IMR-90 (cell line): ENCODE measurements around the gene TBC1D3B. TPM values are rescaled to one million over a fixed set of nuclear protein-coding genes. Genes with fewer than 3 reads are reported as not detected.

Source experiments
- ATAC-seq: fragments of 200-7000 bp; cut with Tn5 transposase; 2 replicates; pipeline ENCODE4 v1.9.1; 2020; ENCODE audit warnings: low read depth, mild to moderate bottlenecking, moderate library complexity
- BruUV-seq: library from RNA; stranded (reverse); fragments of 400-500 nt; replicated peaks from 2 replicates; lab custom pipeline; 2021; lab: Mats Ljungman, UMichigan
- CTCF ChIA-PET: fragments of 300-600 bp; formaldehyde crosslinking; extraction: SDS; loops from one replicate; lab custom pipeline; 2021; ENCODE audit warnings: antibody characterized with exemption; lab: Yijun Ruan, JAX
- POLR2A ChIA-PET: fragments of 300-600 bp; sonication (Branson Sonifier 250); formaldehyde crosslinking; loops from one replicate; lab custom pipeline; 2022; ENCODE audit warnings: antibody characterized with exemption; ENCODE audit not compliant: unreplicated experiment; lab: Charles Lee
- DNase-seq: peaks from one replicate; pipeline ENCODE4 v3.0.0; 2013
- H2AFZ ChIP-seq: replicated peaks from 2 replicates; pipeline ENCODE3; 2013; ENCODE audit warnings: low read length, mild to moderate bottlenecking; ENCODE audit not compliant: poor library complexity
- H2AK5ac ChIP-seq: 2 replicates; pipeline ENCODE4 v1.6.1; 2013; ENCODE audit warnings: low read depth, low read length, inconsistent platforms
- H2AK9ac ChIP-seq: replicated peaks from 2 replicates; pipeline ENCODE3; 2013; ENCODE audit warnings: mild to moderate bottlenecking, low read depth, low read length, moderate library complexity; ENCODE audit not compliant: poor library complexity
- H2BK120ac ChIP-seq: 2 replicates; pipeline ENCODE4 v1.6.1; 2013; ENCODE audit warnings: low read depth, low read length, inconsistent platforms
- H2BK15ac ChIP-seq: 3 replicates; pipeline ENCODE4 v1.6.1; 2013; ENCODE audit warnings: low read depth, low read length, inconsistent platforms
- H2BK20ac ChIP-seq: 2 replicates; pipeline ENCODE4 v1.6.1; 2013; ENCODE audit warnings: low read depth, mild to moderate bottlenecking, inconsistent platforms, low read length, moderate library complexity
- H2BK5ac ChIP-seq: 2 replicates; pipeline ENCODE4 v1.6.1; 2013; ENCODE audit warnings: mild to moderate bottlenecking, low read depth, low read length, inconsistent platforms; ENCODE audit not compliant: poor library complexity, severe bottlenecking
- H3K14ac ChIP-seq: replicated peaks from 2 replicates; pipeline ENCODE4 v1.6.1; 2013; ENCODE audit warnings: low read depth, low read length, inconsistent platforms
- H3K18ac ChIP-seq: 2 replicates; pipeline ENCODE4 v1.6.1; 2013; ENCODE audit warnings: low read depth, low read length, control low read depth
- H3K23ac ChIP-seq: 2 replicates; pipeline ENCODE4 v1.6.1; 2013; ENCODE audit warnings: low read depth, low read length, inconsistent platforms
- H3K27ac ChIP-seq: 2 replicates; pipeline ENCODE4 v1.5.1; 2013; ENCODE audit warnings: mild to moderate bottlenecking, control low read depth, low read length; ENCODE audit not compliant: insufficient read depth
- H3K27me3 ChIP-seq: 2 replicates; pipeline ENCODE4 v1.6.1; 2013; ENCODE audit warnings: low read length; ENCODE audit not compliant: control insufficient read depth, insufficient read depth
- H3K36me3 ChIP-seq: 2 replicates; pipeline ENCODE4 v1.6.1; 2013; ENCODE audit warnings: low read length, mixed read lengths; ENCODE audit not compliant: control insufficient read depth, insufficient read depth
- H3K4ac ChIP-seq: 2 replicates; pipeline ENCODE4 v1.6.1; 2013; ENCODE audit warnings: low read depth, low read length, inconsistent platforms
- H3K4me1 ChIP-seq: 2 replicates; pipeline ENCODE4 v1.6.1; 2013; ENCODE audit warnings: low read length, mixed read lengths; ENCODE audit not compliant: control insufficient read depth, insufficient read depth
- H3K4me2 ChIP-seq: 2 replicates; pipeline ENCODE4 v1.6.1; 2013; ENCODE audit warnings: low read depth, mild to moderate bottlenecking, control low read depth, low read length, moderate library complexity
- H3K4me3 ChIP-seq: 2 replicates; pipeline ENCODE4 v1.5.1; 2013; ENCODE audit warnings: low read depth, mild to moderate bottlenecking, control low read depth, low read length, moderate library complexity; ENCODE audit not compliant: insufficient read depth
- H3K56ac ChIP-seq: 2 replicates; pipeline ENCODE4 v1.6.1; 2013; ENCODE audit warnings: low read length, inconsistent platforms; ENCODE audit not compliant: insufficient read depth; ENCODE audit errors: extremely low read depth
- H3K79me1 ChIP-seq, 2 experiments: 2 replicates each; pipeline ENCODE4 v1.6.1; 2013; ENCODE audit warnings: low read length in 2 of 2, inconsistent platforms in 1 of 2, low read depth in 1 of 2
- H3K9ac ChIP-seq: 2 replicates; pipeline ENCODE4 v1.6.1; 2013; ENCODE audit warnings: low read depth, low read length, control low read depth
- H3K9me1 ChIP-seq: 2 replicates; pipeline ENCODE4 v1.6.1; 2013; ENCODE audit warnings: low read length, inconsistent platforms; ENCODE audit not compliant: insufficient read depth
- H3K9me3 ChIP-seq: 2 replicates; pipeline ENCODE4 v1.6.1; 2013; ENCODE audit warnings: low read length; ENCODE audit not compliant: control insufficient read depth, insufficient read depth
- H4K20me1 ChIP-seq: 2 replicates; pipeline ENCODE4 v1.6.1; 2013; ENCODE audit warnings: low read length, inconsistent platforms; ENCODE audit not compliant: insufficient read depth
- H4K5ac ChIP-seq: 2 replicates; pipeline ENCODE4 v1.6.1; 2013; ENCODE audit warnings: mild to moderate bottlenecking, low read depth, low read length, control low read depth
- H4K8ac ChIP-seq, 2 experiments: 2 replicates each; pipeline ENCODE4 v1.6.1; 2013; ENCODE audit warnings: low read depth in 2 of 2, low read length in 2 of 2, control low read depth in 1 of 2, inconsistent platforms in 1 of 2
- H4K91ac ChIP-seq: 2 replicates; pipeline ENCODE4 v1.6.1; 2013; ENCODE audit warnings: low read depth, low read length, inconsistent platforms; ENCODE audit not compliant: insufficient read depth
- BHLHE40 ChIP-seq: fragments of 150-350 bp; IDR thresholded peaks from 2 replicates; pipeline ENCODE4 v1.6.1; 2016; ENCODE audit warnings: mild to moderate bottlenecking, low read depth, low read length
- CEBPB ChIP-seq: IDR thresholded peaks from 2 replicates; pipeline ENCODE4 v1.6.1; 2012; ENCODE audit warnings: low read depth, low read length, improper control_type of control experiment
- FOS ChIP-seq: fragments of 150-350 bp; IDR thresholded peaks from 2 replicates; pipeline ENCODE4 v1.6.1; 2016; ENCODE audit warnings: low read depth, low read length
- MAZ ChIP-seq: IDR thresholded peaks from 2 replicates; pipeline ENCODE4 v1.6.1; 2012; ENCODE audit warnings: low read depth, mild to moderate bottlenecking, low read length, improper control_type of control experiment, moderate library complexity, borderline replicate concordance
- MXI1 ChIP-seq: IDR thresholded peaks from 2 replicates; pipeline ENCODE4 v1.6.1; 2012; ENCODE audit warnings: low read depth, mild to moderate bottlenecking, low read length, moderate library complexity, borderline replicate concordance
- RFX5 ChIP-seq: IDR thresholded peaks from 2 replicates; pipeline ENCODE4 v1.8.0; 2012; ENCODE audit warnings: low read depth, mild to moderate bottlenecking, low read length, moderate library complexity
- SMC3 ChIP-seq: fragments of 150-350 bp; IDR thresholded peaks from 2 replicates; pipeline ENCODE4 v1.6.1; 2016; ENCODE audit warnings: low read depth, mild to moderate bottlenecking, antibody characterized with exemption, low read length, moderate library complexity
- WGBS, 2 experiments: methylation state at CpG; one replicate each; pipeline versions ENCODE4 v1.1.5 to v1.1.7; 2013; ENCODE audit warnings: missing lambda C conversion rate in 2 of 2; ENCODE audit not compliant: insufficient read length in 1 of 2; ENCODE audit errors: extremely low coverage in 2 of 2; 5-methylcytosine and 5-hydroxymethylcytosine counted together
- dilution Hi-C: fragments of 300-500 bp; cut with HindIII; formaldehyde crosslinking; loops from one replicate; pipeline ENCODE4 v1.14.3; 2018; ENCODE audit warnings: low sequenced_read_pairs; ENCODE audit not compliant: unreplicated experiment
- in situ Hi-C: fragments of 300-500 bp; cut with MboI; formaldehyde crosslinking; loops from 3 replicates; pipeline ENCODE4 v1.14.3; 2019; ENCODE audit warnings: low sequenced_read_pairs, inconsistent platforms, mixed read lengths
- intact Hi-C: fragments of 100-400 bp; cut with micrococcal nuclease; formaldehyde crosslinking; loops from 2 replicates; pipeline ENCODE4 v1.10.0; 2022
- polyA plus RNA-seq, 3 experiments: library from polyadenylated mRNA; depleted of rRNA; stranded (reverse); fragments of >200 nt; gene quantifications; 2 replicates each; pipeline ENCODE4 v1.2.3, GENCODE V29; 2012; ENCODE audit warnings: low replicate concordance in 1 of 3
- total RNA-seq: library from RNA; depleted of rRNA; stranded (reverse); fragments of >200 nt; gene quantifications from 2 replicates; pipeline ENCODE4 v1.2.3, GENCODE V29; 2012
- TF ChIP-seq, protein P1 (sequence below): conservative IDR thresholded peaks from 2 replicates; pipeline ENCODE4 v1.5.1; 2012; ENCODE audit warnings: mild to moderate bottlenecking, low read depth, low read length, improper control_type of control experiment
- TF ChIP-seq, protein P2 (sequence below): fragments of 150-350 bp; IDR thresholded peaks from 2 replicates; pipeline ENCODE4 v1.6.1; 2016; ENCODE audit warnings: low read depth, mild to moderate bottlenecking, low read length, moderate library complexity, borderline replicate concordance
- TF ChIP-seq, protein P3 (sequence below): fragments of 150-350 bp; IDR thresholded peaks from 2 replicates; pipeline ENCODE4 v1.6.1; 2017; ENCODE audit warnings: mild to moderate bottlenecking, antibody characterized with exemption, low read length, low read depth

The TBC1D3B gene
- total and polyA plus RNA-seq, 2 of the 4 experiments (the other 2 are of a cell fraction): 0.94 TPM; not detected in 1

DNA sequence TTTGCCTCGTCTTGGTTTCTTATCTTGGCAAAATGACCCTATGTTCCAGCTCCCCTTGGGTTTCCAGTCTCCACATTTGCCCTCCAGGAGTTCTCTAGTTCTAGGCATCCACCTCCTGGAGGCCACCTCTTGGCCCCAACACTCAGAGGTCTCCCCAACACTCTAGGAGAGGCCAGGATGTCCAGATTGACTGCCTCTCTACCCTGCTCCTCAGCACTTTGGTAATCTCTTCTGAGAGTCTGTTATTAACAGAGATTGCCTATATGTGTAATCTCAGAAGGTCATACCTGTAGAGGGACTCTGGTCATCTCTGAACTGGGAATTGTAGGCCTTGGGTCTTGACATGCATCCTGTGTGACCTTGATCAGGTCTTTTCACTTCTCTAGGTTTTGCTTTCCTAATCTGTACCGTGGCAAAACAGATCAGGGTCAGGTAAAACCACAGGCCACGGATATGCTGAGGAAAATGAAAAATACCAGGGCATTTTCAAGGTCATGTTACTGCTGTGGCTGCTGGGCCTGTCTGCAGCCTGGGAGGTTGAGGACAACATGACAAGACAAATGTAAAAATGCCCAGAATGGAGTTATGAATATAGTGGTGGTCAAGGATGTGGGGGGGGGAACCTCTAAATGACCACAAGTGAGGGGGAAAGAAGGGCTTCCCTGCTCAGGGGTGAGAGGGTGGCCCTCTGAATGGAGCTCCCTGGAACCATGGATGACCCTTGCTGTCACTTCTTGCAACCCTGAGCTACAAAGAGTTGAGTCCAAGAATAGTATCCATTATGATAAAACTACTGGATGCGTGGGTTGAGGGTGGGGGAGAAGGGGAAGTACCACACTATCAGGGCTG, 29.4 kb upstream of the TBC1D3B start:
- no peak overlapping the region for H2BK120ac ChIP-seq
- no peak overlapping the region for H3K14ac ChIP-seq
- TF ChIP-seq, protein P1, sequence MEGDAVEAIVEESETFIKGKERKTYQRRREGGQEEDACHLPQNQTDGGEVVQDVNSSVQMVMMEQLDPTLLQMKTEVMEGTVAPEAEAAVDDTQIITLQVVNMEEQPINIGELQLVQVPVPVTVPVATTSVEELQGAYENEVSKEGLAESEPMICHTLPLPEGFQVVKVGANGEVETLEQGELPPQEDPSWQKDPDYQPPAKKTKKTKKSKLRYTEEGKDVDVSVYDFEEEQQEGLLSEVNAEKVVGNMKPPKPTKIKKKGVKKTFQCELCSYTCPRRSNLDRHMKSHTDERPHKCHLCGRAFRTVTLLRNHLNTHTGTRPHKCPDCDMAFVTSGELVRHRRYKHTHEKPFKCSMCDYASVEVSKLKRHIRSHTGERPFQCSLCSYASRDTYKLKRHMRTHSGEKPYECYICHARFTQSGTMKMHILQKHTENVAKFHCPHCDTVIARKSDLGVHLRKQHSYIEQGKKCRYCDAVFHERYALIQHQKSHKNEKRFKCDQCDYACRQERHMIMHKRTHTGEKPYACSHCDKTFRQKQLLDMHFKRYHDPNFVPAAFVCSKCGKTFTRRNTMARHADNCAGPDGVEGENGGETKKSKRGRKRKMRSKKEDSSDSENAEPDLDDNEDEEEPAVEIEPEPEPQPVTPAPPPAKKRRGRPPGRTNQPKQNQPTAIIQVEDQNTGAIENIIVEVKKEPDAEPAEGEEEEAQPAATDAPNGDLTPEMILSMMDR: no peak
- TF ChIP-seq CEBPB: no peak
- no peak for TF ChIP-seq FOS
- TF ChIP-seq, protein P2, sequence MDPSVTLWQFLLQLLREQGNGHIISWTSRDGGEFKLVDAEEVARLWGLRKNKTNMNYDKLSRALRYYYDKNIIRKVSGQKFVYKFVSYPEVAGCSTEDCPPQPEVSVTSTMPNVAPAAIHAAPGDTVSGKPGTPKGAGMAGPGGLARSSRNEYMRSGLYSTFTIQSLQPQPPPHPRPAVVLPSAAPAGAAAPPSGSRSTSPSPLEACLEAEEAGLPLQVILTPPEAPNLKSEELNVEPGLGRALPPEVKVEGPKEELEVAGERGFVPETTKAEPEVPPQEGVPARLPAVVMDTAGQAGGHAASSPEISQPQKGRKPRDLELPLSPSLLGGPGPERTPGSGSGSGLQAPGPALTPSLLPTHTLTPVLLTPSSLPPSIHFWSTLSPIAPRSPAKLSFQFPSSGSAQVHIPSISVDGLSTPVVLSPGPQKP: no peak
- TF ChIP-seq MXI1: no peak
- TF ChIP-seq MAZ: no peak
- no peak for TF ChIP-seq SMC3
- TF ChIP-seq RFX5: no peak
- TF ChIP-seq, protein P3, sequence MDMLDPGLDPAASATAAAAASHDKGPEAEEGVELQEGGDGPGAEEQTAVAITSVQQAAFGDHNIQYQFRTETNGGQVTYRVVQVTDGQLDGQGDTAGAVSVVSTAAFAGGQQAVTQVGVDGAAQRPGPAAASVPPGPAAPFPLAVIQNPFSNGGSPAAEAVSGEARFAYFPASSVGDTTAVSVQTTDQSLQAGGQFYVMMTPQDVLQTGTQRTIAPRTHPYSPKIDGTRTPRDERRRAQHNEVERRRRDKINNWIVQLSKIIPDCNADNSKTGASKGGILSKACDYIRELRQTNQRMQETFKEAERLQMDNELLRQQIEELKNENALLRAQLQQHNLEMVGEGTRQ: no peak
- TF ChIP-seq BHLHE40: no peak
- H4K91ac ChIP-seq: no peak overlapping the region
- H2AK9ac ChIP-seq: no peak overlapping the region
- BruUV-seq: no TSS peak
- H4K5ac ChIP-seq: no peak overlapping the region
- in situ Hi-C loops: loop anchor here (25.0 kb wide), 1 partner anchor 256 kb away; no protein-coding TSS in a partner anchor
- H3K79me1 ChIP-seq: no peaks in the 10 kb centered on the region
- ATAC-seq (no peak), DNase-seq (no peak)
- POLR2A ChIA-PET: no interaction called here
- no peak overlapping the region for H2BK5ac ChIP-seq
- no peak overlapping the region for H2AK5ac ChIP-seq
- CTCF ChIA-PET: no interaction called here
- H3K36me3 ChIP-seq: no peaks in the 10 kb centered on the region
- H3K4me3 ChIP-seq: no peak overlapping the region
- H3K4ac ChIP-seq: no peak overlapping the region
- no peaks in the 10 kb centered on the region for H3K9me3 ChIP-seq
- peaks cover 3% of the 10 kb centered on the region; the same call in 1 of the 2 replicates for H3K27me3 ChIP-seq
- H3K27ac ChIP-seq: no peak overlapping the region
- dilution Hi-C loops: no loop called here
- 32% methylated on average over 3 of the region's 4 CpGs; no CpG with 5 or more reads in 1 of the 2 experiments for WGBS, 2 experiments
- H3K9ac ChIP-seq: no peak overlapping the region
- H4K20me1 ChIP-seq: no peaks in the 10 kb centered on the region
- no peak overlapping the region for H3K18ac ChIP-seq
- no peak overlapping the region for H3K23ac ChIP-seq
- H3K56ac ChIP-seq: no peak overlapping the region
- H2BK20ac ChIP-seq: no peak overlapping the region
- no peak overlapping the region for H3K4me2 ChIP-seq
- no peak overlapping the region for H4K8ac ChIP-seq
- no peaks in the 10 kb centered on the region for H3K4me1 ChIP-seq
- no peak overlapping the region for H2BK15ac ChIP-seq
- intact Hi-C loops: no loop called here
- no peaks in the 10 kb centered on the region for H3K9me1 ChIP-seq
- H2AFZ ChIP-seq: no peak overlapping the region
